SK-N-SH (cell line): ENCODE results near the gene SCD. TPM values are rescaled to one million over a fixed set of nuclear protein-coding genes. Genes with fewer than 3 reads are reported as not detected.

Experiments used
- CTCF ChIA-PET: fragments of 300-600, 350-600 bp; formaldehyde crosslinking; extraction: SDS; loops from one replicate; lab custom pipeline; 2021; lab: Yijun Ruan, JAX
- POLR2A ChIA-PET: fragments of 350-600 bp; sonication (Branson Sonifier 250); formaldehyde crosslinking; extraction: SDS; loops from one replicate; lab custom pipeline; 2020; ENCODE audit warnings: antibody characterized with exemption, inconsistent platforms; lab: Yijun Ruan, JAX
- DNase-seq: peaks from one replicate; pipeline ENCODE4 v3.0.0; 2012
- H2AFZ ChIP-seq: fragments of 200-600 bp; sonication (generic); 2 replicates; pipeline ENCODE4 v1.8.1; 2016; ENCODE audit warnings: antibody characterized with exemption, mild to moderate bottlenecking, low read depth
- H3F3A ChIP-seq: fragments of 200-600 bp; sonication (generic); replicated peaks from 2 replicates; pipeline ENCODE3; 2016; ENCODE audit warnings: antibody characterized with exemption, mild to moderate bottlenecking; ENCODE audit not compliant: insufficient read depth
- H3K27ac ChIP-seq, 2 experiments: fragments of 200-500 bp in 1 of 2; fragments of 200-600 bp in 1 of 2; sonication (Bioruptor generic) in 1 of 2; sonication (generic), shearing (Covaris generic) in 1 of 2; 2 replicates each; pipeline versions ENCODE4 v1.5.1 to v1.6.1; 2014 to 2016; ENCODE audit warnings: low read depth in 2 of 2, inconsistent platforms in 1 of 2, low read length in 1 of 2, mild to moderate bottlenecking in 1 of 2, mixed read lengths in 1 of 2
- H3K27me3 ChIP-seq: fragments of 200-600 bp; sonication (generic), shearing (Covaris generic); 2 replicates; pipeline ENCODE4 v1.6.1; 2016; ENCODE audit warnings: mixed run types; ENCODE audit not compliant: insufficient read depth
- H3K36me3 ChIP-seq, 2 experiments: fragments of 200-500 bp in 1 of 2; fragments of 200-600 bp in 1 of 2; sonication (Bioruptor generic) in 1 of 2; sonication (generic) in 1 of 2; replicated peaks in 1 of 2; 2 replicates each; pipeline versions ENCODE3 to v1.5.1; 2014 to 2016; ENCODE audit warnings: low read length in 1 of 2, mild to moderate bottlenecking in 1 of 2; ENCODE audit not compliant: insufficient read depth in 2 of 2, control insufficient read depth in 1 of 2
- H3K4me1 ChIP-seq, 2 experiments: fragments of 200-500 bp in 1 of 2; fragments of 200-600 bp in 1 of 2; sonication (Bioruptor generic) in 1 of 2; sonication (generic), shearing (Covaris generic) in 1 of 2; 2 replicates each; pipeline versions ENCODE4 v1.5.1 to v1.6.1; 2014 to 2016; ENCODE audit warnings: low read depth in 1 of 2, low read length in 1 of 2, mixed run types in 1 of 2; ENCODE audit not compliant: insufficient read depth in 2 of 2, control insufficient read depth in 1 of 2
- H3K4me2 ChIP-seq: fragments of 200-600 bp; sonication (generic), shearing (Covaris generic); 2 replicates; pipeline ENCODE4 v1.6.1; 2017; ENCODE audit warnings: mixed run types
- H3K4me3 ChIP-seq, 2 experiments: fragments of 200-500 bp in 1 of 2; fragments of 200-600 bp in 1 of 2; sonication (Bioruptor generic) in 1 of 2; sonication (generic), shearing (Covaris generic) in 1 of 2; 2 replicates each; pipeline versions ENCODE4 v1.5.1 to v1.8.1; 2014 to 2016; ENCODE audit warnings: low read depth in 2 of 2, inconsistent platforms in 1 of 2, low read length in 1 of 2, mild to moderate bottlenecking in 1 of 2, mixed read lengths in 1 of 2, moderate library complexity in 1 of 2
- H3K79me2 ChIP-seq: fragments of 200-600 bp; sonication (generic); 2 replicates; pipeline ENCODE4 v1.8.1; 2017; ENCODE audit warnings: mild to moderate bottlenecking; ENCODE audit not compliant: insufficient read depth
- H3K9ac ChIP-seq: fragments of 200-600 bp; sonication (generic); 2 replicates; pipeline ENCODE4 v1.6.1; 2017; ENCODE audit warnings: mixed run types
- H3K9me2 ChIP-seq: fragments of 200-600 bp; sonication (generic); 2 replicates; pipeline ENCODE4 v1.6.1; 2017; ENCODE audit warnings: mixed run types
- H3K9me3 ChIP-seq: fragments of 200-600 bp; sonication (generic); 2 replicates; pipeline ENCODE4 v1.6.1; 2017; ENCODE audit warnings: mixed run types, mild to moderate bottlenecking, moderate library complexity
- H4K20me1 ChIP-seq: fragments of 200-600 bp; sonication (generic); 2 replicates; pipeline ENCODE4 v1.6.1; 2017; ENCODE audit warnings: mild to moderate bottlenecking, mixed run types; ENCODE audit not compliant: insufficient read depth
- CTCF ChIP-seq: fragments of 200-600 bp; sonication (generic); IDR thresholded peaks from 2 replicates; pipeline ENCODE4 v1.6.1; 2017; ENCODE audit warnings: antibody characterized with exemption, mild to moderate bottlenecking, moderate library complexity
- ELF1 ChIP-seq: IDR thresholded peaks from 2 replicates; pipeline ENCODE4 v1.4.0; 2012
- FOXM1 ChIP-seq: IDR thresholded peaks from 2 replicates; pipeline ENCODE4 v1.4.0; 2012; ENCODE audit warnings: low read depth, mild to moderate bottlenecking
- GATA2 ChIP-seq: sonication (generic); formaldehyde crosslinking; IDR thresholded peaks from 2 replicates; pipeline ENCODE4 v1.5.0; 2020; ENCODE audit warnings: mild to moderate bottlenecking, missing genetic modification reagents
- NRF1 ChIP-seq: IDR thresholded peaks from 2 replicates; pipeline ENCODE4 v1.6.1; 2012; ENCODE audit warnings: low read depth, mild to moderate bottlenecking, low read length
- PBX3 ChIP-seq: IDR thresholded peaks from 2 replicates; pipeline ENCODE4; 2012
- POLR2AphosphoS5 ChIP-seq: IDR thresholded peaks from 2 replicates; pipeline ENCODE4 v1.6.1; 2012; ENCODE audit warnings: low read depth, low read length
- RAD21 ChIP-seq: IDR thresholded peaks from 2 replicates; pipeline ENCODE4 v1.6.1; 2012; ENCODE audit warnings: mild to moderate bottlenecking, low read length
- RCOR1 ChIP-seq: fragments of 150-350 bp; IDR thresholded peaks from 2 replicates; pipeline ENCODE4 v1.6.1; 2017; ENCODE audit warnings: antibody characterized with exemption, low read length
- REST ChIP-seq: IDR thresholded peaks from 2 replicates; pipeline ENCODE4 v1.6.1; 2012; ENCODE audit warnings: mild to moderate bottlenecking, low read depth, low read length, moderate library complexity
- RXRA ChIP-seq: IDR thresholded peaks from 2 replicates; pipeline ENCODE4 v1.4.0; 2012; ENCODE audit warnings: low read depth, mild to moderate bottlenecking, borderline replicate concordance
- SIN3A ChIP-seq: IDR thresholded peaks from 2 replicates; pipeline ENCODE4 v1.6.1; 2012; ENCODE audit warnings: low read depth, mild to moderate bottlenecking, low read length, moderate library complexity, borderline replicate concordance
- SMC3 ChIP-seq: IDR thresholded peaks from 2 replicates; pipeline ENCODE4 v1.6.1; 2012; ENCODE audit warnings: low read depth, low read length, improper control_type of control experiment
- TAF1 ChIP-seq: IDR thresholded peaks from 2 replicates; pipeline ENCODE4 v1.6.1; 2012; ENCODE audit warnings: low read depth, mild to moderate bottlenecking, low read length, moderate library complexity, borderline replicate concordance
- TEAD4 ChIP-seq: IDR thresholded peaks from 2 replicates; pipeline ENCODE4 v1.4.0; 2012; ENCODE audit warnings: mild to moderate bottlenecking, borderline replicate concordance; ENCODE audit not compliant: insufficient read depth
- USF2 ChIP-seq: fragments of 150-350 bp; IDR thresholded peaks from 2 replicates; pipeline ENCODE4 v1.6.1; 2017; ENCODE audit warnings: antibody characterized with exemption, low read length, low read depth, borderline replicate concordance
- ZBTB33 ChIP-seq: IDR thresholded peaks from 2 replicates; pipeline ENCODE4 v1.4.0; 2012; ENCODE audit warnings: low read depth, borderline replicate concordance
- WGBS: methylation state at CpG from one replicate; pipeline ENCODE4 v1.1.6; 2017; ENCODE audit warnings: low lambda C conversion rate; 5-methylcytosine and 5-hydroxymethylcytosine counted together
- polyA plus RNA-seq, 3 experiments: library from polyadenylated mRNA; depleted of rRNA; stranded (reverse); fragments of >200 nt; gene quantifications; 2 replicates each; pipeline ENCODE4 v1.2.3, GENCODE V29; 2012

The SCD gene
- polyA plus RNA-seq, 1 of the 3 experiments (the other 2 are of a cell fraction), result 19.7 TPM

- no peak overlapping the region for H3K9ac ChIP-seq
- H3F3A ChIP-seq, result no peaks in the 10 kb centered on the region
- peak; percentile 78 for DNase-seq
- no peaks in the 10 kb centered on the region for H3K36me3 ChIP-seq
- H3K27me3 ChIP-seq, result peaks cover 14% of the 10 kb centered on the region; the same call in 1 of the 2 replicates
- ChIA-PET CTCF (interaction anchor here (0.6 to 24.3 kb wide), 28 partner anchors 9 to 540 kb away, joined by 3 to 432 read pairs (median 4); partner anchors contain the start of genes PKD2L1 and SEC31B), POLR2A (no interaction called here)
- H3K4me1 ChIP-seq, result peaks cover 0 to 12% of the 10 kb centered on the region in 2 experiments; a peak in 1 of 4 replicates
- H2AFZ ChIP-seq, result no peak overlapping the region
- H3K4me2 ChIP-seq, result no peak overlapping the region
- 41% methylated on average over 4 of the region's 4 CpGs for WGBS
- no peak overlapping the region for H3K27ac ChIP-seq
- H3K9me2 ChIP-seq, result no peaks in the 10 kb centered on the region
- TF ChIP-seq RAD21 (peak; percentile 97), RXRA (no peak), PBX3 (no peak), CTCF (peak; percentile 90), SMC3 (peak; percentile 97)
- H3K9me3 ChIP-seq, result no peaks in the 10 kb centered on the region
- no peaks in the 10 kb centered on the region for H4K20me1 ChIP-seq
- H3K79me2 ChIP-seq, result no peaks in the 10 kb centered on the region
- H3K4me3 ChIP-seq, result no peak overlapping the region; a peak in 1 of 4 replicates
Measured at GRCh38 chr10:100338434-100339036, 8.5 kb upstream of the SCD start.

- Histone ChIP-seq H3K27ac (no peak overlapping the region), H3K4me3 (no peak overlapping the region), H3K4me1 (peaks cover 0 to 12% of the 10 kb centered on the region in 2 experiments; a peak in 1 of 4 replicates), H3K27me3 (peaks cover 10% of the 10 kb centered on the region; the same call in 1 of the 2 replicates), H3K9ac (no peak overlapping the region), H3F3A (no peaks in the 10 kb centered on the region), H3K79me2 (no peaks in the 10 kb centered on the region), H3K9me2 (no peaks in the 10 kb centered on the region), H3K4me2 (no peak overlapping the region), H3K36me3 (no peaks in the 10 kb centered on the region), H2AFZ (no peak overlapping the region), H3K9me3 (no peaks in the 10 kb centered on the region), H4K20me1 (no peaks in the 10 kb centered on the region)
- DNase-seq, result no peak
- CTCF ChIA-PET, result interaction anchor here (0.6 to 24.3 kb wide), 26 partner anchors 9 to 539 kb away, joined by 3 to 432 read pairs (median 4); partner anchors contain the start of genes PKD2L1 and SEC31B
- 61% methylated on average over 4 of the region's 5 CpGs for WGBS
- POLR2A ChIA-PET, result no interaction called here
- TF ChIP-seq SMC3 (no peak), REST (no peak), TEAD4 (no peak), SIN3A (no peak), GATA2 (no peak), NRF1 (no peak), POLR2AphosphoS5 (no peak), FOXM1 (no peak), ZBTB33 (no peak), RCOR1 (no peak), USF2 (no peak), ELF1 (no peak), TAF1 (no peak)
Measured at GRCh38 chr10:100339236-100339635, 7.8 kb upstream of the SCD start.
